ENCODE results near the gene RSPO4. TPM values are rescaled to one million over a fixed set of nuclear protein-coding genes. Genes with fewer than 3 reads are reported as not detected.

RSPO4 gene
- polyA plus RNA-seq, 2 donors, result 0.04 to 0.06 TPM

- no peaks in the 10 kb centered on the region for H3K27me3 ChIP-seq (ENCODE audit: control insufficient read depth in 1 of 2, insufficient read depth in 2 of 2, low read length in 2 of 2)
- no peak overlapping the region for H3K27ac ChIP-seq (ENCODE audit: low read depth in 2 of 2, low read length in 1 of 2)
- H3K4me1 ChIP-seq (ENCODE audit: control insufficient read depth in 2 of 2, insufficient read depth in 2 of 2, low read length in 1 of 2), result peaks cover 0 to 2% of the 10 kb centered on the region in 2 donors
- no peak overlapping the region for H3K4me3 ChIP-seq (ENCODE audit: low read depth in 1 of 2, low read length in 2 of 2)
- no peaks in the 10 kb centered on the region for H3K36me3 ChIP-seq (ENCODE audit: control insufficient read depth in 2 of 2, insufficient read depth in 2 of 2, low read length in 1 of 2)
- no peaks in the 10 kb centered on the region for H3K9me3 ChIP-seq (ENCODE audit: control insufficient read depth in 2 of 2, insufficient read depth in 1 of 2, low read depth in 1 of 2, low read length in 1 of 2)
- 79 to 83% methylated on average over 8 of the region's 8 CpGs for WGBS, 2 donors
Observed at GRCh38 chr20:962683-963082, 39.4 kb downstream of the RSPO4 start.

- no peaks in the 10 kb centered on the region for H3K27me3 ChIP-seq (ENCODE audit: control insufficient read depth in 1 of 2, insufficient read depth in 2 of 2, low read length in 2 of 2)
- 75 to 78% methylated on average over 3 of the region's 3 CpGs for WGBS, 2 donors
- H3K4me1 ChIP-seq (ENCODE audit: control insufficient read depth in 2 of 2, insufficient read depth in 2 of 2, low read length in 1 of 2), result peaks cover 0 to 2% of the 10 kb centered on the region in 2 donors
- H3K36me3 ChIP-seq (ENCODE audit: control insufficient read depth in 2 of 2, insufficient read depth in 2 of 2, low read length in 1 of 2), result no peaks in the 10 kb centered on the region
- H3K4me3 ChIP-seq (ENCODE audit: low read depth in 1 of 2, low read length in 2 of 2), result no peak overlapping the region
- no peak overlapping the region for H3K27ac ChIP-seq (ENCODE audit: low read depth in 2 of 2, low read length in 1 of 2)
- no peaks in the 10 kb centered on the region for H3K9me3 ChIP-seq (ENCODE audit: control insufficient read depth in 2 of 2, insufficient read depth in 1 of 2, low read depth in 1 of 2, low read length in 1 of 2)
Observed at GRCh38 chr20:962223-962622, 39.9 kb downstream of the RSPO4 start.

- H3K9me3 ChIP-seq (ENCODE audit: control insufficient read depth in 2 of 2, insufficient read depth in 1 of 2, low read depth in 1 of 2, low read length in 1 of 2), result no peaks in the 10 kb centered on the region
- no peak overlapping the region for H3K27ac ChIP-seq (ENCODE audit: low read depth in 2 of 2, low read length in 1 of 2)
- H3K36me3 ChIP-seq (ENCODE audit: control insufficient read depth in 2 of 2, insufficient read depth in 2 of 2, low read length in 1 of 2), result no peaks in the 10 kb centered on the region
- no peaks in the 10 kb centered on the region for H3K27me3 ChIP-seq (ENCODE audit: control insufficient read depth in 1 of 2, insufficient read depth in 2 of 2, low read length in 2 of 2)
- no peaks in the 10 kb centered on the region for H3K4me1 ChIP-seq (ENCODE audit: control insufficient read depth in 2 of 2, insufficient read depth in 2 of 2, low read length in 1 of 2)
- 47 to 74% methylated on average over 2 of the region's 2 CpGs for WGBS, 2 donors
- no peak overlapping the region for H3K4me3 ChIP-seq (ENCODE audit: low read depth in 1 of 2, low read length in 2 of 2)
Observed at GRCh38 chr20:961768-962167, 40.3 kb downstream of the RSPO4 start.

GRCh38 chr20:959996-960615, 42.0 kb downstream of the RSPO4 start:
- Histone ChIP-seq H3K27me3 (ENCODE audit: control insufficient read depth in 1 of 2, insufficient read depth in 2 of 2, low read length in 2 of 2) (no peaks in the 10 kb centered on the region), H3K36me3 (ENCODE audit: control insufficient read depth in 2 of 2, insufficient read depth in 2 of 2, low read length in 1 of 2) (no peaks in the 10 kb centered on the region), H3K4me1 (ENCODE audit: control insufficient read depth in 2 of 2, insufficient read depth in 2 of 2, low read length in 1 of 2) (no peaks in the 10 kb centered on the region), H3K9me3 (ENCODE audit: control insufficient read depth in 2 of 2, insufficient read depth in 1 of 2, low read depth in 1 of 2, low read length in 1 of 2) (no peaks in the 10 kb centered on the region), H3K4me3 (ENCODE audit: low read depth in 1 of 2, low read length in 2 of 2) (no peak overlapping the region), H3K27ac (ENCODE audit: low read depth in 2 of 2, low read length in 1 of 2) (no peak overlapping the region)
- WGBS, 2 donors, result 73 to 75% methylated on average over 16 of the region's 16 CpGs

- 54 to 56% methylated on average over 15 to 19 of the region's 19 CpGs for WGBS, 2 donors
- Histone ChIP-seq H3K27me3 (ENCODE audit: control insufficient read depth in 1 of 2, insufficient read depth in 2 of 2, low read length in 2 of 2) (no peaks in the 10 kb centered on the region), H3K4me1 (ENCODE audit: control insufficient read depth in 2 of 2, insufficient read depth in 2 of 2, low read length in 1 of 2) (no peaks in the 10 kb centered on the region), H3K27ac (ENCODE audit: low read depth in 2 of 2, low read length in 1 of 2) (no peak overlapping the region), H3K9me3 (ENCODE audit: control insufficient read depth in 2 of 2, insufficient read depth in 1 of 2, low read depth in 1 of 2, low read length in 1 of 2) (no peaks in the 10 kb centered on the region), H3K4me3 (ENCODE audit: low read depth in 1 of 2, low read length in 2 of 2) (no peak overlapping the region), H3K36me3 (ENCODE audit: control insufficient read depth in 2 of 2, insufficient read depth in 2 of 2, low read length in 1 of 2) (no peaks in the 10 kb centered on the region)
Observed at GRCh38 chr20:958936-959815, 42.9 kb downstream of the RSPO4 start.

- no peaks in the 10 kb centered on the region for H3K4me1 ChIP-seq (ENCODE audit: control insufficient read depth in 2 of 2, insufficient read depth in 2 of 2, low read length in 1 of 2)
- no peak overlapping the region for H3K27ac ChIP-seq (ENCODE audit: low read depth in 2 of 2, low read length in 1 of 2)
- H3K27me3 ChIP-seq (ENCODE audit: control insufficient read depth in 1 of 2, insufficient read depth in 2 of 2, low read length in 2 of 2), result no peaks in the 10 kb centered on the region
- WGBS, 2 donors, result 81 to 93% methylated on average over 1 of the region's 1 CpG
- no peaks in the 10 kb centered on the region for H3K36me3 ChIP-seq (ENCODE audit: control insufficient read depth in 2 of 2, insufficient read depth in 2 of 2, low read length in 1 of 2)
- H3K4me3 ChIP-seq (ENCODE audit: low read depth in 1 of 2, low read length in 2 of 2), result no peak overlapping the region
- H3K9me3 ChIP-seq (ENCODE audit: control insufficient read depth in 2 of 2, insufficient read depth in 1 of 2, low read depth in 1 of 2, low read length in 1 of 2), result no peaks in the 10 kb centered on the region
Observed at GRCh38 chr20:957544-957943, 44.6 kb downstream of the RSPO4 start.

GRCh38 chr20:956330-956951, 45.7 kb downstream of the RSPO4 start:
- H3K4me1 ChIP-seq (ENCODE audit: control insufficient read depth in 2 of 2, insufficient read depth in 2 of 2, low read length in 1 of 2), result no peaks in the 10 kb centered on the region
- no peaks in the 10 kb centered on the region for H3K36me3 ChIP-seq (ENCODE audit: control insufficient read depth in 2 of 2, insufficient read depth in 2 of 2, low read length in 1 of 2)
- H3K9me3 ChIP-seq (ENCODE audit: control insufficient read depth in 2 of 2, insufficient read depth in 1 of 2, low read depth in 1 of 2, low read length in 1 of 2), result no peaks in the 10 kb centered on the region
- no peak overlapping the region for H3K4me3 ChIP-seq (ENCODE audit: low read depth in 1 of 2, low read length in 2 of 2)
- 6 to 11% methylated on average over 13 of the region's 13 CpGs for WGBS, 2 donors
- H3K27me3 ChIP-seq (ENCODE audit: control insufficient read depth in 1 of 2, insufficient read depth in 2 of 2, low read length in 2 of 2), result no peaks in the 10 kb centered on the region
- no peak overlapping the region for H3K27ac ChIP-seq (ENCODE audit: low read depth in 2 of 2, low read length in 1 of 2)

- Histone ChIP-seq H3K27ac (ENCODE audit: low read depth in 2 of 2, low read length in 1 of 2) (no peak overlapping the region), H3K36me3 (ENCODE audit: control insufficient read depth in 2 of 2, insufficient read depth in 2 of 2, low read length in 1 of 2) (no peaks in the 10 kb centered on the region), H3K4me3 (ENCODE audit: low read depth in 1 of 2, low read length in 2 of 2) (no peak overlapping the region), H3K9me3 (ENCODE audit: control insufficient read depth in 2 of 2, insufficient read depth in 1 of 2, low read depth in 1 of 2, low read length in 1 of 2) (no peaks in the 10 kb centered on the region), H3K4me1 (ENCODE audit: control insufficient read depth in 2 of 2, insufficient read depth in 2 of 2, low read length in 1 of 2) (no peaks in the 10 kb centered on the region), H3K27me3 (ENCODE audit: control insufficient read depth in 1 of 2, insufficient read depth in 2 of 2, low read length in 2 of 2) (no peaks in the 10 kb centered on the region)
- 74 to 84% methylated on average over 7 of the region's 7 CpGs for WGBS, 2 donors
Observed at GRCh38 chr20:955656-956055, 46.5 kb downstream of the RSPO4 start.

GRCh38 chr20:955111-955510, 47.0 kb downstream of the RSPO4 start:
- Histone ChIP-seq H3K27ac (ENCODE audit: low read depth in 2 of 2, low read length in 1 of 2) (no peak overlapping the region), H3K9me3 (ENCODE audit: control insufficient read depth in 2 of 2, insufficient read depth in 1 of 2, low read depth in 1 of 2, low read length in 1 of 2) (no peaks in the 10 kb centered on the region), H3K4me3 (ENCODE audit: low read depth in 1 of 2, low read length in 2 of 2) (no peak overlapping the region), H3K4me1 (ENCODE audit: control insufficient read depth in 2 of 2, insufficient read depth in 2 of 2, low read length in 1 of 2) (no peaks in the 10 kb centered on the region), H3K27me3 (ENCODE audit: control insufficient read depth in 1 of 2, insufficient read depth in 2 of 2, low read length in 2 of 2) (no peaks in the 10 kb centered on the region), H3K36me3 (ENCODE audit: control insufficient read depth in 2 of 2, insufficient read depth in 2 of 2, low read length in 1 of 2) (no peaks in the 10 kb centered on the region)
- 56 to 59% methylated on average over 3 of the region's 3 CpGs for WGBS, 2 donors
